Gastroesophageal sphincter (tissue), 3 donors: Measurements from ENCODE around the gene TPD52L2.

Experiments used
- EP300 ChIP-seq: sonication (generic); formaldehyde crosslinking; IDR thresholded peaks from one replicate; pipeline ENCODE4 v1.6.1; 2017; ENCODE audit warnings: antibody characterized with exemption, mild to moderate bottlenecking
- POLR2A ChIP-seq, 2 donors: fragments of 450-650 bp; IDR thresholded peaks; one replicate each; pipeline ENCODE4 v1.6.1; 2017; ENCODE audit warnings: antibody characterized with exemption in 2 of 2, mild to moderate bottlenecking in 2 of 2, moderate library complexity in 1 of 2
- POLR2AphosphoS5 ChIP-seq: sonication (generic); formaldehyde crosslinking; IDR thresholded peaks from one replicate; pipeline ENCODE4 v1.6.1; 2017; ENCODE audit warnings: antibody characterized with exemption
- TF ChIP-seq, protein P1 (sequence below), 4 experiments: fragments of 200-600 bp in 2 of 4; fragments of 450-650 bp in 2 of 4; sonication (generic) in 1 of 4; IDR thresholded peaks; one replicate each; pipeline ENCODE4 v1.5.1; 2017 to 2019; ENCODE audit warnings: antibody characterized with exemption in 4 of 4, mild to moderate bottlenecking in 2 of 4, moderate library complexity in 2 of 4

DNA sequence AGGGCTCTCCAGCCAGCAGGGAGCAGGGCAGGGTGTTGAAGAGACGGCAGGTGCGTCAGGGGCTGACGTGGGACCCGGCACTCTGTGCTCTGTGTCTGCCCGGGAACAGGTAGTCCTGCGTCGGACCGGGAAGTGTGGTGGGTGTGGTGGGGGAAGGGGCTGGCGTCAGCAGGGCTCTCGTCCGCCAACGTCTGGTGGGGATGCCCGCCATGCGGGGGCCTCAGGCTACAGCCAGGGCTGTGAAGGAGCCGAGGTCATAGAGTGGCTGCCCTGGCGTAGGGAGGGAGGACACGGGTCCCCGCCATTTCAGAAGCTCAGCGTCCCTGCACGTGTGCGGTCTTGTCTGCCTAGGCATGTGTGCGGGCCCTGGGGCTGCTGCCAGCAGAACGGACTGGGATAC, 55.2 kb downstream of the TPD52L2 start:
- TF ChIP-seq POLR2AphosphoS5 (no peak), EP300 (no peak), POLR2A (IDR thresholded peaks at IDR 0.05) (no peak)
- TF ChIP-seq, protein P1, sequence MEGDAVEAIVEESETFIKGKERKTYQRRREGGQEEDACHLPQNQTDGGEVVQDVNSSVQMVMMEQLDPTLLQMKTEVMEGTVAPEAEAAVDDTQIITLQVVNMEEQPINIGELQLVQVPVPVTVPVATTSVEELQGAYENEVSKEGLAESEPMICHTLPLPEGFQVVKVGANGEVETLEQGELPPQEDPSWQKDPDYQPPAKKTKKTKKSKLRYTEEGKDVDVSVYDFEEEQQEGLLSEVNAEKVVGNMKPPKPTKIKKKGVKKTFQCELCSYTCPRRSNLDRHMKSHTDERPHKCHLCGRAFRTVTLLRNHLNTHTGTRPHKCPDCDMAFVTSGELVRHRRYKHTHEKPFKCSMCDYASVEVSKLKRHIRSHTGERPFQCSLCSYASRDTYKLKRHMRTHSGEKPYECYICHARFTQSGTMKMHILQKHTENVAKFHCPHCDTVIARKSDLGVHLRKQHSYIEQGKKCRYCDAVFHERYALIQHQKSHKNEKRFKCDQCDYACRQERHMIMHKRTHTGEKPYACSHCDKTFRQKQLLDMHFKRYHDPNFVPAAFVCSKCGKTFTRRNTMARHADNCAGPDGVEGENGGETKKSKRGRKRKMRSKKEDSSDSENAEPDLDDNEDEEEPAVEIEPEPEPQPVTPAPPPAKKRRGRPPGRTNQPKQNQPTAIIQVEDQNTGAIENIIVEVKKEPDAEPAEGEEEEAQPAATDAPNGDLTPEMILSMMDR (IDR thresholded peaks at IDR 0.05) = no peak
